Eye (tissue), 1 donor: Measurements from ENCODE around the gene COL4A2.
A peak's percentile ranks its signal among the peaks of the same experiment; 100 is the strongest.

Source experiments
- DNase-seq: peaks from one replicate; pipeline ENCODE4 v3.0.0-alpha.2; 2015

COL4A2 gene

DNA sequence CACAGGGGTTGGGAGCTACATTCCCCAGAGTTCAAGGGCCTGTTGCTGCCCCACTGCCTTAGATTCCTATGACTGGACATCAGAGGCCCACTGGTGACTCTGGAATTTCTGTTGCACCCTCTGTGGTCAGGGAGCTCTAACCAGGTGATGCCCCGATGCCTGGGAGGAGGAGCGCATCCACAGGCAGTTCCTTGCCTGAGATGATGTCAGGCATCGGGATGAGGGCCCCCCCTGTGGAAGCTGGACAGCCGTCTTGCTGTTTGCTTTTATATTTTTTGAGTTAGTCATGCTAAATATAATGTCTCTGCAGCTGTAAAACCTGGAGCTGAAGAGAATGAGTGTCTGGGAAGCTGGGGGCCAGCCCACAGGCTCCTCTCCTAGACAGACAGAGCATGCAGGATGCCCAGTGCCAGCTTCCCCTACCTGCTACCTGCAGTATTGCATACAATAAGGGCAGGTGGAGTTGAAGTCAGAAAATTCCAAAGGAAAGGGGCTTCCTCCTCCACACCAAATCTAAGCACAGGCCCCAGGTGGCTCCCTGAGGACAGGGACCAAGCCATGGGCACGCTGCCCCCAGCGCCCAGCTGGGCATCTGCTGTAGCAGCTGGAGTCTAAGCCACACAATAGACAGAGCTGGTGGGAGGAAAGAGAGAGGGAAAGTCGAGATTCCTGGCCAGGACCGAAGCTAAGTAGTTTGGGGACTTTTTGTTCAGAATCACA, 16.2 kb downstream of the COL4A2 start:
- no peak for DNase-seq

DNA sequence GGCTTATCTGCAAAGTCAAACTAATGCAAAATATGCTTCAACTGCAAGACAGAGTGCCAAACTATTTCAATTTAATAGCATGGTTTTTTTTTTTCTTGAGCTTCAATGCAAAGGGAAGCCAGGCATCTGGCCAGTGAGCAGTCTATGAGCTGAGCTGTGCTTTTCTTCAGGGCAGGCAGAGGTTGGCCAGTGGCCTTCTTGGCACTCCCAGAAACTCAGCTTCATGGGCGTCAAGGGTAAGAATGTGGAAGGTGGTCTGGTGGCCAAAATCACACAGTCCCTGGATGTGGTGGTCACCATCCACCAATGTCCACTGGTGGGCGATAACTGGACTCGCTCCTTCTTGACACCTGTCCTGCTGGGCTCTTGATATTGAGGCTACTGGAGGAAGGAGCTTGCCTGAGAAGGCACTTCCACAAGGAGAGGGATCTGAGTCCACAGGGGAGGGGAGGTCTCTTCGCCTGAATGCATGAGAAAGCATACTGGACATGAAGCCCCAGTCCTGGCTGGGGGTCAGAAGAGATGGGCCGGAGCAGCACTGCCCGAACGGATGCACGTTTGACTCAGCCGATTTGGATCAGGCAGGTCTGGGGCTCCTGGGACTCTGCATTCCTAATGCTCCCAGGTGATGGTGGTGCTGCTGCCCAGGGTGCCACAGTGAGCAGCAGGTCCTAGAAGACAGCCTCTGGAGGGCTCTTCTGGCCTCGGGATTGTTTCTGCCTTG, 17.1 kb downstream of the COL4A2 start:
- no peak for DNase-seq

DNA sequence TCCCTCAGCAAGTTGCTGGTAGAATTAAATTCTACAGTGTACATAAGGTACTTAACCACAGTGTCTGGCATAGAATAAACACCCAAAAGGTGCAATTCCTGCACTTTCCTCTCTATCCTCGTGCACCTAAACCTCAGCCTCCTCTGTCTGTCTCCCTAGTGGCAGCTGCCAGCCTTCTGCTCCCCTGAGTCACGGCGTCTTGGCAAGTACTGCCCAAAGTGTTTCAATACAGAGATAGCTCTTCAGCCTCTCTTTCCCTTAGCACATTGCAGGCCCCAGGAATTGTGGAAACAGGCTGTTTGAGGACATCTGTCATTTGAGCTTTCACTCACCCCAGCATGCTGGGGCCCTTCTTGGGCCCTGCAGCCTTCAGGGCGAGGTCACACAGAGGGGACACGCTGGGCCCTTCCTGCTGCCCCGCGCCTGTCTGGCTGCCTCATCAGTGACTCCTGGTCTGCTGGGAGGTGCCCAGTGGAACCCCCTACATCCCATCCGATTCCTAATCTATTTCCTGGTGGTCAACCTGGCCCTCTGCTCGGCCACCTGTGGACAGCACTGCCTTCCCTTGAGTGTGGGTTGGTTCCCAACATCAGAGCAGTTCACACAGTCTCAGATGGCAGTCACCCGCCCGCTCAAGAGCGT, 19.3 kb downstream of the COL4A2 start:
- peak; percentile 33 for DNase-seq

DNA sequence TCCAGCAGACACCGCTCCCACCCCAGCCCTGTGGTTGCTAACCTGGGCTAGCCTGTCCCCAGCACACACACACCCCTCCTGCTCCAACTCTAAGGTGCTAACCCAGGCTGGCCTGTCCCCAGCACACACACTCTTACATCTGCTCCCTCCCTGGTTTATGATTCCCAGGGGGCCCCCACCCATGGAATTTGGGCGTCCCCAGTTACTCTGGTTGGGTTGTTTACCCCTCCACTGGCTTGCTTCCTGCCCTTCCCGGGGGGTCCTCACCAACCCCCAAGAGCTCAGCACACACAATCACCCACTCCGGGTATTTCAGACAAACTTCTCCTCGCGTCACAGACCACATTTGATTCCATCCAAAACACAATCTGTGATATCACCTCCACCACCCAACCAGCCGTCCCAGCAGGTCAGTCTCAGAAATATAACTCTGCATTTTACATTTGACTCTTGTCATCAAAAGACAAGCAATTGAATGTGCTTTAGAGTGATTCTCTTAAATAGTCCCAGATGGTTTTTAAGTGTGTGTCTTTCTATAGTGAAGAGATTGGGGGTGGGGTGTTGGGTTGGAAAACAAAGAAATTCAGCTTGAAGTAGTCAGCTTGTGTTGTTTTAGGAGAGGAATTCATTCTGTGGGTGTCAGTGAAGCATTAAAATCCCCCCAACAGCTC, 20.1 kb downstream of the COL4A2 start:
- peak; percentile 61 for DNase-seq

DNA sequence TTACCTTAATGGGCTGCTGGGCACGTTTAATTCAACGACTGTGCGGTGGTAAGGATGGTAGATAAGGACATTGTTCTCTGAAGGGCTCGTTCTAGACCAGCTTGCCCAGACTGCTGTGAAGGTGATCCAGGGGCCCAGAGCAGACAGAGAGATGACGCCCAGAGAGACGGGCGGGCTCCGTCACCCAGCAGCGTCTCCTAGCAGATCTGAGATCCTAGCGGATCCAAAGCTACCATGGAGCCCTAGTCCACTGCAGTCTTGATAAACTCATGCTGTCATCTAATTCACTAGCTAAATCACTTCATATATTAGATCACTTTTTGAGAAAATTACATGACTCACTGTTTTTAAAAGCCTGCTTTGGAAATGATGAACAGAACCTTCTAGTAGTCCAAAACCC, 21.5 kb downstream of the COL4A2 start:
- no peak for DNase-seq

DNA sequence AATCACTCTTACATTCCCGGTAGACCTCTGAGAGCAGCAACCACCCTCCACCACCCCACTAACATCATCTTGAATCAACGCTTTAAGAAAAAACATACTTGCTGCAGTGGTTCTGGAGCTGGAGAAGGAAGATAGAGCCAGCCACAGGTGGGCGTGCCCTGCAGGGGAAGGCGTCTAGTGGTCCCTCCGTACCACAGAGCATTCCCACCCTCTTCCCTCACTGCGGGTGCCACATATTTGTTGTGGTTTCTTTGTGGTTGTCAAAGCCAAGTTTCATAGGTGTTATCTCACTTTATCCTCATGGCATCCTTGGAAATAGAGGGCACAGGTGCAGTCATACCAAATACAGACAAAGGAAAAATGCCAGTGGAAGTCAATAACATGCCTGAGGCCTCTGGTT, 22.2 kb downstream of the COL4A2 start:
- DNase-seq, result no peak

DNA sequence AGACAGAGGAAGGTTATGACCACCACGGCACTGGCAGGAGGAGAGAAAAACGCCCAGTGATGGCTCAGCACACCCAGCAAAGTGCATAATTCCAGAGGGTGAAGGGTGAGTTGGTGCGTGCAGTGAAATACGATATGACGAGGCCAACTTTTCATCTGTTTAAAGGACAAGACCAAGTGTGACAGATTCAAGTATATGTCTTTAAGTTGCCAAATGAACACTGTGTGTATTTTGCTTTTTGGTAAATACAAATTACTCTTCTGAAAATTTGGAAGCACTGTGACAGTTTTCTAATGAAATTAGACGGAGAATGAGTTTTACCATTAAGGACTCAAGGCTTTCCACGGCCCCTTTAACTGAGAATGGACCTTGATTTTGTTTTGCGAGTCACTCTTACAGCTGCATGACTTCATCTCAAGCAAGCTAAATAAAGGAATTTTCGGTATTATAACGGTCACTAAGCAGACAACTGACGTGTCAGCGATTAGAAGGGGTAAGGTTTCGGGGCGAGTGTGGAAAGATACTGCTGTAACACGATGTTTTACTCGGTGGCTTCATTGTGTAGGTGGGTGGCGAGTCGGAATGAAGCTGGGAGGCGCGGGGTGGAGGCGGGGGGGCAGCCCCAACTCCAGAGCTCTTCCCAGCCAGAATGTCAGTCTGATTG, 22.8 kb downstream of the COL4A2 start:
- peak; percentile 84 for DNase-seq

DNA sequence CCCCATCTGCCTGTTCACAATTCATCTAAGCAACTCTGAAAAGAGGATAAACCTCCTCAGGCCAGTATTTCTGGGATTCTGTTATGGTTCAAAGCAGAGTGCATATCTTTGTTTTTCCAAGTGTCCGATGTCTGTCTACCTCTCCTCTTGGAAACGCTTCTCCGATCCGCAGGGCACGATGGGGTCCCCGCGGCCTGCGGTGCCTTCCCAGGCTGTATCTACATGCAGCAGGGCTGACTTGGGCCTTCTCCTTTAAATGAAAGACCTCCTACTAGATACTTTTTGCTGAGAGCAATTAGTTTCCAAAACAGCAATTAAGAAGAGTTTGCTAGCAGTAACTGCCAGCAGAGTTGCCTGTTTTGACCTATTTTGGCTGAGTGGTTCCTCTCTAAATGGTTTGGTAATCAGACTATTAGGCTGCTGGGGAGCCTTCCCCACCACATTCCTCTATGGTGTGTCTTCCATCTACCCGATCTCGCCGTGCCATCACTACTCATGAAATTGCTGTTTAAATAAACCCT, 23.5 kb downstream of the COL4A2 start:
- DNase-seq, result peak; percentile 84

DNA sequence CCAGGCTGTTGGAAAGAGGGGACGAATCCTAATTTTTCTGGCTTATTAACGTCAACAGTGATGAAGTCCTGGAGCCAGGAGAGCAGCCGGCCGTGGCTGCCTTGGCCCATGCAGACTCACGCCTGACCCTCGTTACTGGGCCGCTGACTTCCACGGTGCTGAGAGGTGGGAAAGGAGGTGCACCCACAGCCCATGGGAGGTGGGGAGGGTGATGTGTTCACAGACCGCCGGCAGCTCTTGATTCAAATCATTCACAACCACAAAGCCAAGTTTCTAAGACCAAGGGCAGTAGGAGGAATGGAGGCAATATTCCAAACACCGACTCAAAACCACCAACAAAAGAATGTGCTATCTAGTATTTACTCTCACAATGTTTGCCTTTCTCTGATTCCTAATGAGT, 24.3 kb downstream of the COL4A2 start:
- no peak for DNase-seq

DNA sequence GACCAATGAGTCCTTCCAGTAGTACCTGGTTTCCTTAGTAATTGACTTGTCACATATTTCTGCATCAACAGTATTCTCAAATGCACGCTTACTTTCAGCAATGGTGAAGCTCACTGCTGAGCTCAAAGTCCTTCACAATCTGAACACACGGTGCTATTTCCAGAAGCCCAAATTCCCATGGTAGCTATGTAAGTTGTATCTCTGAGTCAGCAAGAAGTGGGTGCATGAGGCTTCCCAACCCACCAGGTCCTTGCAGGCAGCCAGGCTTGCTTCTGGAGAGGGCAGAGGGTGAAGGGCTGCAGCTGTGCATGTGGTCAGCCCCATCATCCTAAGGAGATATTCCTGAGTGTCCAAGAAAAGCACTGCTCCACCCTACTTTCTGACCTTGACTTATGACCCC, 25.7 kb downstream of the COL4A2 start:
- no peak for DNase-seq

DNA sequence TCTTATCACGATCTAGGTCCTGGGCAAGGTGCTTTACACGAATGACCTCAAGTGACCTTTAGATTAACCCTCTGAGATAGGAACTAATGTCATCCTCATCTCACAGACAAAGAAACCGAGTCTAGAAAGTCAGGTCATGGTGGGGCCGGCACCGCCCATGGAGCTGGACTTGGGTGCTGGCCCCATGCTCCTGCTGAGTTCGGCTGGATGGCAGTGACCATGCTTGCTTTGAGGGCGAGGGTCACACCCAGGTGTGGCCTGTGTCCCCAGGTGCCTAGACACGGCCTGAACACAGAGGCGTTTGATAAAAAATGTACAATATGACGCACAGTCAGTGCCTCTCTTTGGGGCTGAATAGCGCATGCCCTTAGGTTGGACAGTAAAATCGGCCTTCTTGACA, 26.8 kb downstream of the COL4A2 start:
- no peak for DNase-seq

DNA sequence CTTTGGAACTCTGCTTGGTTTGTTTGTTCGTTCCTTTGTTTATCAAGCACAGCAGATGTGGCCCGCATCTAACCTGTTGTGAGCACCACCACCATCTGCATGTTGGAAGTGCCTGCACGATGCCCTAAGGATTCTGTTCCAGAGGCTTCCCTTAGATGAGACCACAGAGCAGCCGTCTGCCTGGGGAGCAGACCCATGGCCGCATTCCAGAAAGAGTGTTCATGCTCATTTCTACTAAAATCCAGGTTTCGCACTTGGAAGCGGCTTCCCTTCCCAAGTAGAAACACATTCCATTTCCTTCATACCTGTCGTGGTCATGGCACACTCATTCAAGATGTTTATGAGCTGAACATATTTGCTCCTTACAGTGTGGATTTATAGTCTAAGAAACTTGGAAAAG, 27.2 kb downstream of the COL4A2 start:
- DNase-seq, result no peak

DNA sequence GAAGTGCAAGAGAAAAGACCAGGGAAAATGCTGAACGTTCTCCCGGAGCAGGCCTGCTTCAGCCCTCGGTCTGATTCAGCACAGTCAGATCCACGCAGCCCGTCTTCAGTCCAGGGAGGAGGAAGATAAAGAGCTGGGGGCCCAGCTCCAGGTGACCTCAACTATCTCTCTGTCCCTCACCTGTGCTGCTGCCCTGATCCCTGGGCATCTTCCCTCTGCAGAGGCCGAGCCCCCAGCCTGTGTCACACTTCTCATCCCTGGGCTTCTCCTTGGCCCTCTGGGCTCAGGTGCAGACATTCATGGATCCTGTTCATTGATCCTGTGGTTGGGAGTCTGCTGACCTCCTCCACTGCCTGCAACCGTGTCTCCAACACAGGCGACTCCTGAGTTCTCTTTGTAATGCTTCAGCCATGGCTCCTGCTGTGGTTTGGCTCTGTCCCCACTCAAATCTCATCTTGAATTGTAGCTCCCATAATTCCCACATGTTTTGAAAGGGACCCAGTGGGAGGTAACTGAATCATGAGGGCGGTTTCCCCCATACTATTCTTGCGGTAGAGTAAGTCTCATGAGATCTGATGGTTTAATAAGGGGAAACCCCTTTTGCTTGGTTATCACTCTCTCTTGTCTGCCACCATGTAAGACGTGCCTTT, 27.9 kb downstream of the COL4A2 start:
- DNase-seq, result no peak

DNA sequence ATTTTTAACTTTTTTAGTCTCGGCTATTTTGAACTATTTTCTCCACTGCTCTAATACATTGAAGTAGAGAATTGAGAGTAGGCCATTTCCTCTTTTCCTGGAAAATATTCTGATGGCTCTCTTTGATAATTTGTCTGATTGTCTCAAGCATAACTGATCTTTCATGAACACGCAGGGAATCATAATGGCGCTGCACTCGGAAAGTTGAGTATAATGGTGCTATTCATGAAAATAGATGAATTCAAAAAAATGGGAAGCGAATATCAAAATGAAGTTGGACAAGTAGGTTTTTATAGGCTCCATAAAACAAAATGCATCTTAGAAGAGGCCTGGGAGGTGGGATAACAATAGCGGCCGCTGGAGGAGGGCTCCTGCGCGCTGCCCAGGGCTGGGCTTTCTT, 29.0 kb downstream of the COL4A2 start:
- DNase-seq, result no peak

DNA sequence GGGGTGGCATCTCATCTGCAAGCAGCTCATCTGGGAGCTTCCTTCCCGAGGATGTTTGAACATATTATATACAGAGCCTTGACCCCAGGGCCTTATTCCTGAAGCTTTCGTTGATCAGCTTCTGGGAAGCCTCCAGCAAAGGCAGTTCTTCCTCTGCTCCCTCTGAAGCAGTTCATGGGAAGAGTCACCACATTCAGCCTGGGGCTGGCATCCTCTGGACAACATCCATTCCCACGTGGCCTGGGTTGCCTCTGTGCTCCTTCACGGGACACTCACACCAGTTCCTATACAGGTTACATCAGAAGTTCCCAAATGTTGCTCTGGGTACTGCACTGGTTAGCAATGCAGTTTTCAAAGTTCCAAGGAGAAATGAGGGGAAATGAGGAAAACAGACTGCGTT, 29.6 kb downstream of the COL4A2 start:
- no peak for DNase-seq

DNA sequence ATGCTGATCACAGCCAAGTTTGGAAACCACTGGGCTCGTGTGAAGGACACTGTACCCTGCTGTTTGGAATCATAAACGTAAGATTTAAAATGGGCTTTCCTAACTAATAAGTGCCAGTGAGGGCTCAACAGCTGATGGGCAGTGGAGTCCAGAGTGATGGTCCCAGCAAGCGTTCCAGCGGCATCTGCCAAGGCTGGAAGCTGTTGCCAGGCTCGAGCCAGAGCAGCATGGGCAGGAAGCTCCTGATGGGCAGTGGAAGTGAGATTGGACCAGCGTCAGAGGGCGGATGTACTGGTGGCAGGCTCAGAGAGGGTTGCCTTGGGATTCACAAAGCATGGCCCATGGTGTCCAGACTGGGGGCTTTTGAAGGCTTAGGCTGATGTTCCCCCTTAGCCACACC, 30.2 kb downstream of the COL4A2 start:
- no peak for DNase-seq

DNA sequence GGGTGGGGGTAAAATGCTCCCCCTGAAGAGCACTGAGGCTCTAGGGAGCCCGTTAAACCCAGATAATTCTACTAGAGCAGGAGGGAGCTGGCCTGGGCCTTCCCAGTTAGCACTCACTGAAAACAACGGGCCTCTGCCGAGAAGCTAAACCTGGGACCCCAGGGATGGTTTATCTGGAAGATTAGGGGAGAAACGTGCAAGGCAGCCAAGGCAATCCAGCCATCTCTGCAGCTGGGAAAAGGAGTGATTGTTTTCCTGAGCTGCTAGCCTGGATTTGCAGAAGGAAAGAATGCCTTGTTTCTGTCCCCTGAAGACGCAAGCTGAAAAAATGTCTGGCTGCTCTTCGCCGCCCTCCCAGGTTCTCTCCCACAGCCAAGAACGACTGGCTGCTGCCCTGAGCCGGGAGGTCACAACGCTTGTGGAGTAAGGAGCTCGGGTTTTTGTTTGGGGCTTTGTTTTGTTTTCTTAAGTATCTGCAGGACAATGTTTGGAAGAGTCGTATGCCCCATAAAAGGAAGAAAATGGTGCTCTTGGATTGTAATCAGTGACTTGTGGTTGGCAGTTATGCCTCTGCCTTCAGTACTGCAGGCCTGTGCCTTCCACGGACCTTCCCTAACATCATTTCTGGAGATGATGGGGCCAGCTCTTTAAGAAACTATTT, 31.5 kb downstream of the COL4A2 start:
- DNase-seq, result peak; percentile 70

DNA sequence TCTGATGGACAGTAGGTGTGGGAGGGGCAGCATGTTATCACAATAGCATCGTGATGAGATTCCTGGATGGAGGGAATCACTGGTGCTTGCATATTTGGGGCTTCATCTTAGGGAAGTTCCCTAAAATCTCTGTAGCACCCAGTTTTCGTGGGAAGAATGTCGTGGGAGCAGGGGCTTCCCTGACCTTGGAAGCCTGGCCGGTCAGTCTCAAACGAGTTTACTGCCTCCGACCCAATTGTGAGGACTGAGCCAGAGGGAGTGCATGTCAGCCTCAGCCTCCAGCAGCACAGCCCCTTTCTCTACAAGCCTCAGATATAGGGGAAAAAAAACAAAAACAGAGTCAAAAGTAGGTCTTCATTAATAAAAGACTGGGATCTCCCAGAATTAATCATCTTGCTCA, 32.2 kb downstream of the COL4A2 start:
- no peak for DNase-seq

DNA sequence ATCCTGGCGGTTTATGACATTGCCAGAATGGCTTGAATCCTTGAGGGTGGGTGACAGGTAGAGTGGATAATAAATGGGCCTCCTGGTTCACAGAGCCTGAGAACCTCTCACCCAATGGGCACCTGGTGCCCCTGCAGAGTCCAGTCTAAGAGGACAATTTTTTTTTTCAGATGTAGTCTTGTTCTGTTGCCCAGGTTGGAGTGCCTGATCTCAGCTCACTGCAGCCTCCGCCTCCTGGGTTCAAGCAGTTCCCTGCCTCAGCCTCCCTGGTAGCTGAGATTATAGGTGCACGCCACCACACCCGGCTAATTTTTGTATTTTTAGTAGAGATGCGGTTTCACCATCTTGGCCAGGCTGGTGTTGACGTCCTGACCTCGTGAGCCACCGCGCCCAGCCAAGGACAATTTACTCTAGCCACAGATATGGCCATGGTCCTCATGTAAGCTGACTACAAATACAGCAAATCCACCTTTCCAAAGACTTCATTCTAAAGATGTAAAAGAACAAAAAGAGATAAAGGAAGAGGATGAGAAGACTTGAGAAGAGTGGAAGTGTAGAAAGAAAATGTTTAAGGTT, 33.0 kb downstream of the COL4A2 start:
- DNase-seq, result no peak

DNA sequence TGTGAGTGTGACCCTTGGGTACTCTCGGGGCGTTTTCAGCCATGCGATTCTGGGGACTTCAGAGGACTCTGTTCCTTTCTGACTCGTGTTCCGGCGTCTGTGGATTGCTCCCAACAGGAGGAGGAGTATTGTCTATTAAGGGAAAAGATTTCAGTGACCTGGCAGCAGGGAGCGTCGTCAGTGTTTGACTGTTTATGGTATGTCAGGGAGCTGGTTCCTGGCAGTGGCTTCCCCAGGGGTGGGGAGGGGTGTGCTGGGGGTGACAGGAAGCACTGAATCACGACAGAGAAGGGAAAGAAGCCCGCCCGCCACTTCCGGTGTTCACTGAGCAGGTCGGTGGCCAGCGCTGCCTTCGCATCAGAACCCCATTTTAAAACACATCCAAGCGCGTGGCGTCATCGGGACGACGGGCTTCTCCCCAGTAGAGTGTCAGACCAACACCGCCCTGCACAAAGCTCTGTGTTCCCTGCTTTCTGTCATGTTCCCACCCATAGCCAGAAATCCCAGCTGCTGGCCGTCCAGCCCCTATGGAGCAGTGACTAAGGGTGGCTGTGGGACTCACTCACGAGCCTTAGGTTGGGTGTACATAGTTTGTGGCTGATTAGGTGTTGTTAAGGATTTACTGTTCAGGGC, 33.8 kb downstream of the COL4A2 start:
- no peak for DNase-seq
